Measurements from ENCODE around the gene SEMA3B. TPM values are rescaled to one million over a fixed set of nuclear protein-coding genes. Genes with fewer than 3 reads are reported as not detected.

SEMA3B gene
- total and polyA plus RNA-seq, 2 experiments from 2014 or later, result 2.4 to 3.3 TPM

GRCh38 chr3:50258979-50259378, 10.0 kb upstream of the SEMA3B start:
- H3K27me3 ChIP-seq (ENCODE audit: insufficient read depth), result no peaks in the 10 kb centered on the region
- H3K4me1 ChIP-seq (ENCODE audit: insufficient read depth), result peaks cover 19% of the 10 kb centered on the region
- DNase-seq (ENCODE audit: low spot score), result no peak

More at GRCh38 chr3:50258979-50259378, 10.0 kb upstream of the SEMA3B start:
- H3K36me3 Mint-ChIP-seq (ENCODE audit: low read depth), result peaks cover 37% of the 10 kb centered on the region
- Histone ChIP-seq H4K20me1 (replicated peaks; ENCODE audit: insufficient read depth) (no peaks in the 10 kb centered on the region; the same call in 1 of the 2 replicates), H2AFZ (no peak overlapping the region), H3K36me3 (ENCODE audit: insufficient read depth) (peaks cover 14% of the 10 kb centered on the region), H3K79me2 (replicated peaks; ENCODE audit: insufficient read depth) (no peaks in the 10 kb centered on the region), H3K4me3 (no peak overlapping the region), H3K4me2 (no peak overlapping the region; the same call in 1 of the 2 replicates), H3K9me2 (ENCODE audit: insufficient read depth) (no peaks in the 10 kb centered on the region), H3K27ac (ENCODE audit: low read depth) (peak overlapping the region; percentile 66; the same call in 1 of the 2 replicates), H3F3A (replicated peaks; ENCODE audit: low read depth) (peaks cover 30% of the 10 kb centered on the region)
- H3K27ac Mint-ChIP-seq, result 0 out of 2 replicates have a peak overlapping the region, but pooled peaks have one; percentile 44
- H3K4me3 Mint-ChIP-seq, result no peak overlapping the region
- no peaks in the 10 kb centered on the region for H3K9me3 Mint-ChIP-seq
- peaks cover 35% of the 10 kb centered on the region for H3K4me1 Mint-ChIP-seq
- peaks cover 24% of the 10 kb centered on the region for H3K27me3 Mint-ChIP-seq (ENCODE audit: insufficient read depth, low read depth, poor library complexity)
- TF ChIP-seq ZNF114 (CRISPR knock-in tag; IDR thresholded peaks at IDR 0.05) (no peak), STAT1 (IDR thresholded peaks at IDR 0.05; ENCODE audit: unreplicated experiment) (no peak), JUNB (IDR thresholded peaks at IDR 0.05; ENCODE audit: unreplicated experiment) (no peak), EZH2 (IDR thresholded peaks at IDR 0.05; ENCODE audit: low read depth, unreplicated experiment) (no peak), EZH2phosphoT487 (IDR thresholded peaks at IDR 0.05; ENCODE audit: unreplicated experiment) (no peak), POLR2AphosphoS5 (IDR thresholded peaks at IDR 0.05; ENCODE audit: low read depth) (no peak), NANOG (IDR thresholded peaks at IDR 0.05; ENCODE audit: borderline replicate concordance) (no peak), CREB1 (CRISPR knock-in tag; IDR thresholded peaks at IDR 0.05; ENCODE audit: low read depth) (no peak), ZNF331 (CRISPR knock-in tag; IDR thresholded peaks at IDR 0.05; ENCODE audit: low read depth) (no peak)
- TF ChIP-seq, protein P1, sequence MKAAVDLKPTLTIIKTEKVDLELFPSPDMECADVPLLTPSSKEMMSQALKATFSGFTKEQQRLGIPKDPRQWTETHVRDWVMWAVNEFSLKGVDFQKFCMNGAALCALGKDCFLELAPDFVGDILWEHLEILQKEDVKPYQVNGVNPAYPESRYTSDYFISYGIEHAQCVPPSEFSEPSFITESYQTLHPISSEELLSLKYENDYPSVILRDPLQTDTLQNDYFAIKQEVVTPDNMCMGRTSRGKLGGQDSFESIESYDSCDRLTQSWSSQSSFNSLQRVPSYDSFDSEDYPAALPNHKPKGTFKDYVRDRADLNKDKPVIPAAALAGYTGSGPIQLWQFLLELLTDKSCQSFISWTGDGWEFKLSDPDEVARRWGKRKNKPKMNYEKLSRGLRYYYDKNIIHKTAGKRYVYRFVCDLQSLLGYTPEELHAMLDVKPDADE (IDR thresholded peaks at IDR 0.05), result no peak
- TF ChIP-seq, protein P2, sequence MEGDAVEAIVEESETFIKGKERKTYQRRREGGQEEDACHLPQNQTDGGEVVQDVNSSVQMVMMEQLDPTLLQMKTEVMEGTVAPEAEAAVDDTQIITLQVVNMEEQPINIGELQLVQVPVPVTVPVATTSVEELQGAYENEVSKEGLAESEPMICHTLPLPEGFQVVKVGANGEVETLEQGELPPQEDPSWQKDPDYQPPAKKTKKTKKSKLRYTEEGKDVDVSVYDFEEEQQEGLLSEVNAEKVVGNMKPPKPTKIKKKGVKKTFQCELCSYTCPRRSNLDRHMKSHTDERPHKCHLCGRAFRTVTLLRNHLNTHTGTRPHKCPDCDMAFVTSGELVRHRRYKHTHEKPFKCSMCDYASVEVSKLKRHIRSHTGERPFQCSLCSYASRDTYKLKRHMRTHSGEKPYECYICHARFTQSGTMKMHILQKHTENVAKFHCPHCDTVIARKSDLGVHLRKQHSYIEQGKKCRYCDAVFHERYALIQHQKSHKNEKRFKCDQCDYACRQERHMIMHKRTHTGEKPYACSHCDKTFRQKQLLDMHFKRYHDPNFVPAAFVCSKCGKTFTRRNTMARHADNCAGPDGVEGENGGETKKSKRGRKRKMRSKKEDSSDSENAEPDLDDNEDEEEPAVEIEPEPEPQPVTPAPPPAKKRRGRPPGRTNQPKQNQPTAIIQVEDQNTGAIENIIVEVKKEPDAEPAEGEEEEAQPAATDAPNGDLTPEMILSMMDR (conservative IDR thresholded peaks at IDR 0.05; ENCODE audit: low read depth in 2 of 2), result no peak; a peak in 1 of 4 replicates
- TF ChIP-seq, protein P3, sequence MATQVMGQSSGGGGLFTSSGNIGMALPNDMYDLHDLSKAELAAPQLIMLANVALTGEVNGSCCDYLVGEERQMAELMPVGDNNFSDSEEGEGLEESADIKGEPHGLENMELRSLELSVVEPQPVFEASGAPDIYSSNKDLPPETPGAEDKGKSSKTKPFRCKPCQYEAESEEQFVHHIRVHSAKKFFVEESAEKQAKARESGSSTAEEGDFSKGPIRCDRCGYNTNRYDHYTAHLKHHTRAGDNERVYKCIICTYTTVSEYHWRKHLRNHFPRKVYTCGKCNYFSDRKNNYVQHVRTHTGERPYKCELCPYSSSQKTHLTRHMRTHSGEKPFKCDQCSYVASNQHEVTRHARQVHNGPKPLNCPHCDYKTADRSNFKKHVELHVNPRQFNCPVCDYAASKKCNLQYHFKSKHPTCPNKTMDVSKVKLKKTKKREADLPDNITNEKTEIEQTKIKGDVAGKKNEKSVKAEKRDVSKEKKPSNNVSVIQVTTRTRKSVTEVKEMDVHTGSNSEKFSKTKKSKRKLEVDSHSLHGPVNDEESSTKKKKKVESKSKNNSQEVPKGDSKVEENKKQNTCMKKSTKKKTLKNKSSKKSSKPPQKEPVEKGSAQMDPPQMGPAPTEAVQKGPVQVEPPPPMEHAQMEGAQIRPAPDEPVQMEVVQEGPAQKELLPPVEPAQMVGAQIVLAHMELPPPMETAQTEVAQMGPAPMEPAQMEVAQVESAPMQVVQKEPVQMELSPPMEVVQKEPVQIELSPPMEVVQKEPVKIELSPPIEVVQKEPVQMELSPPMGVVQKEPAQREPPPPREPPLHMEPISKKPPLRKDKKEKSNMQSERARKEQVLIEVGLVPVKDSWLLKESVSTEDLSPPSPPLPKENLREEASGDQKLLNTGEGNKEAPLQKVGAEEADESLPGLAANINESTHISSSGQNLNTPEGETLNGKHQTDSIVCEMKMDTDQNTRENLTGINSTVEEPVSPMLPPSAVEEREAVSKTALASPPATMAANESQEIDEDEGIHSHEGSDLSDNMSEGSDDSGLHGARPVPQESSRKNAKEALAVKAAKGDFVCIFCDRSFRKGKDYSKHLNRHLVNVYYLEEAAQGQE (IDR thresholded peaks at IDR 0.05; ENCODE audit: unreplicated experiment), result no peak
- TF ChIP-seq, protein P4, sequence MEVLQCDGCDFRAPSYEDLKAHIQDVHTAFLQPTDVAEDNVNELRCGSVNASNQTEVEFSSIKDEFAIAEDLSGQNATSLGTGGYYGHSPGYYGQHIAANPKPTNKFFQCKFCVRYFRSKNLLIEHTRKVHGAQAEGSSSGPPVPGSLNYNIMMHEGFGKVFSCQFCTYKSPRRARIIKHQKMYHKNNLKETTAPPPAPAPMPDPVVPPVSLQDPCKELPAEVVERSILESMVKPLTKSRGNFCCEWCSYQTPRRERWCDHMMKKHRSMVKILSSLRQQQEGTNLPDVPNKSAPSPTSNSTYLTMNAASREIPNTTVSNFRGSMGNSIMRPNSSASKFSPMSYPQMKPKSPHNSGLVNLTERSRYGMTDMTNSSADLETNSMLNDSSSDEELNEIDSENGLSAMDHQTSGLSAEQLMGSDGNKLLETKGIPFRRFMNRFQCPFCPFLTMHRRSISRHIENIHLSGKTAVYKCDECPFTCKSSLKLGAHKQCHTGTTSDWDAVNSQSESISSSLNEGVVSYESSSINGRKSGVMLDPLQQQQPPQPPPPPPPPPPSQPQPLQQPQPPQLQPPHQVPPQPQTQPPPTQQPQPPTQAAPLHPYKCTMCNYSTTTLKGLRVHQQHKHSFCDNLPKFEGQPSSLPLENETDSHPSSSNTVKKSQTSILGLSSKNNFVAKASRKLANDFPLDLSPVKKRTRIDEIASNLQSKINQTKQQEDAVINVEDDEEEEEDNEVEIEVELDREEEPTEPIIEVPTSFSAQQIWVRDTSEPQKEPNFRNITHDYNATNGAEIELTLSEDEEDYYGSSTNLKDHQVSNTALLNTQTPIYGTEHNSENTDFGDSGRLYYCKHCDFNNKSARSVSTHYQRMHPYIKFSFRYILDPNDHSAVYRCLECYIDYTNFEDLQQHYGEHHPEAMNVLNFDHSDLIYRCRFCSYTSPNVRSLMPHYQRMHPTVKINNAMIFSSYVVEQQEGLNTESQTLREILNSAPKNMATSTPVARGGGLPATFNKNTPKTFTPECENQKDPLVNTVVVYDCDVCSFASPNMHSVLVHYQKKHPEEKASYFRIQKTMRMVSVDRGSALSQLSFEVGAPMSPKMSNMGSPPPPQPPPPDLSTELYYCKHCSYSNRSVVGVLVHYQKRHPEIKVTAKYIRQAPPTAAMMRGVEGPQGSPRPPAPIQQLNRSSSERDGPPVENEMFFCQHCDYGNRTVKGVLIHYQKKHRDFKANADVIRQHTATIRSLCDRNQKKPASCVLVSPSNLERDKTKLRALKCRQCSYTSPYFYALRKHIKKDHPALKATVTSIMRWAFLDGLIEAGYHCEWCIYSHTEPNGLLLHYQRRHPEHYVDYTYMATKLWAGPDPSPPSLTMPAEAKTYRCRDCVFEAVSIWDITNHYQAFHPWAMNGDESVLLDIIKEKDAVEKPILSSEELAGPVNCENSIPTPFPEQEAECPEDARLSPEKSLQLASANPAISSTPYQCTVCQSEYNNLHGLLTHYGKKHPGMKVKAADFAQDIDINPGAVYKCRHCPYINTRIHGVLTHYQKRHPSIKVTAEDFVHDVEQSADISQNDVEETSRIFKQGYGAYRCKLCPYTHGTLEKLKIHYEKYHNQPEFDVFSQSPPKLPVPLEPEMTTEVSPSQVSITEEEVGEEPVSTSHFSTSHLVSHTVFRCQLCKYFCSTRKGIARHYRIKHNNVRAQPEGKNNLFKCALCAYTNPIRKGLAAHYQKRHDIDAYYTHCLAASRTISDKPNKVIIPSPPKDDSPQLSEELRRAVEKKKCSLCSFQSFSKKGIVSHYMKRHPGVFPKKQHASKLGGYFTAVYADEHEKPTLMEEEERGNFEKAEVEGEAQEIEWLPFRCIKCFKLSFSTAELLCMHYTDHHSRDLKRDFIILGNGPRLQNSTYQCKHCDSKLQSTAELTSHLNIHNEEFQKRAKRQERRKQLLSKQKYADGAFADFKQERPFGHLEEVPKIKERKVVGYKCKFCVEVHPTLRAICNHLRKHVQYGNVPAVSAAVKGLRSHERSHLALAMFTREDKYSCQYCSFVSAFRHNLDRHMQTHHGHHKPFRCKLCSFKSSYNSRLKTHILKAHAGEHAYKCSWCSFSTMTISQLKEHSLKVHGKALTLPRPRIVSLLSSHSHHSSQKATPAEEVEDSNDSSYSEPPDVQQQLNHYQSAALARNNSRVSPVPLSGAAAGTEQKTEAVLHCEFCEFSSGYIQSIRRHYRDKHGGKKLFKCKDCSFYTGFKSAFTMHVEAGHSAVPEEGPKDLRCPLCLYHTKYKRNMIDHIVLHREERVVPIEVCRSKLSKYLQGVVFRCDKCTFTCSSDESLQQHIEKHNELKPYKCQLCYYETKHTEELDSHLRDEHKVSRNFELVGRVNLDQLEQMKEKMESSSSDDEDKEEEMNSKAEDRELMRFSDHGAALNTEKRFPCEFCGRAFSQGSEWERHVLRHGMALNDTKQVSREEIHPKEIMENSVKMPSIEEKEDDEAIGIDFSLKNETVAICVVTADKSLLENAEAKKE (CRISPR knock-in tag; IDR thresholded peaks at IDR 0.05), result no peak
- ATAC-seq, result peak; percentile 1; the same call in 1 of the 3 replicates
